Skeletal muscle cell (primary cell): ENCODE results near the gene BECN2.
A peak's percentile ranks its signal among the peaks of the same experiment; 100 is the strongest.
"Not testable (repeated sequence)": the region's sequence is repeated elsewhere in the genome, so short reads cannot be mapped to it uniquely, and the experiment has no call there.

Experiments used
- DNase-seq: peaks from one replicate; pipeline ENCODE4 v3.0.0-alpha.2; 2010; ENCODE audit warnings: low read depth
- H3K4me3 ChIP-seq: 2 replicates; pipeline ENCODE4 v1.5.1; 2011; ENCODE audit warnings: low read depth, mild to moderate bottlenecking, control low read depth, low read length, moderate library complexity

Gene BECN2

DNA sequence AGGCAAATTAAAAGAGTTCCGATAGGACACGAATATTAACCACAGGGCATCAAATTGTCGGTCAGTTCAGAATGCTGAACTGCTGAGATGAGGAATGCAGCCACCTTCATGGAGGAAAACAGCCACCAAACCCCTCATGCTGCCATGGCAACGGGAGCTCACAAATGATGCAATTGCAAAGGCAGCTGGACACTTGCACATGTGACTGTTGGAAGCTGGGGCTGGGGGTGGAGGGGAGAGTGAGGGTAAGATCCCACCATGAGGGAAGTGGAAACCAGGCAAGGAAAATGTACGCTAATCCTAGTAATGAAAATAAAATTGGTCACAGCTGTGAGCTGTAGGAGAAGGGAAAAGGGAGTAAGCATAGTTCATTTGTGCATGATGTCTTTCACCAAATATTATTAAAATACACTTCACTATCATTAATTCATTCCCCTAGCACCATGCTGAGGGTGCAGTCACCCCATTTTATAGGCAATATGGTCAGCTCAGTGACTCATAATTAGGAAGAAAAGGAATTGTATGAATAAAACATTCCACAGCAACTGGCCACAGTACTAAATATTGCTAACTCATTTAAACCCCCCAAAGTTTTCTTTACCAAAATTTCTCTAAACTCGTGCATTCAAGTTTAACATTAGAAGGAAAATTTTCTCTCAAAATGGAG is 15.3 kb downstream of the BECN2 start:
- no peak for DNase-seq
- H3K4me3 ChIP-seq: no peak overlapping the region

DNA sequence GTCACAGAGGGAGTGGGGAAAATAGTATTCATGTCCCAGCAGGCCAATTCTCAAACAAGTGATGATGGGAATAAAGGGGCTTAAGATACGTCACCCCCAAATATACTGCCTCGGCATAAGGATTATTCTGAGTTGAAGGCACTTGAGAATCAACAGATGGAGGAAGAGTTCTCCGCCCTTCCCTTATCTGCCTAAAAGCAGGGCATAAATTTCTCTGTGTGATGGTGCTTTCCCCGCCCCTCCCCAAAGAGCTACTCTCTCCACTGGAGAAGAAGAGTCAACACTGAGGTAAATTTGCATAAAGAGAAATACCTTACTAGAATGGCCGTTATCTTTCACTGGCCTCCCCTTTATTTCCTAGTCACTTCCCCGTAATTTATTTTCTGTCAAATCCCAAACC is 18.7 kb downstream of the BECN2 start:
- no peak overlapping the region for H3K4me3 ChIP-seq
- DNase-seq: no peak

DNA sequence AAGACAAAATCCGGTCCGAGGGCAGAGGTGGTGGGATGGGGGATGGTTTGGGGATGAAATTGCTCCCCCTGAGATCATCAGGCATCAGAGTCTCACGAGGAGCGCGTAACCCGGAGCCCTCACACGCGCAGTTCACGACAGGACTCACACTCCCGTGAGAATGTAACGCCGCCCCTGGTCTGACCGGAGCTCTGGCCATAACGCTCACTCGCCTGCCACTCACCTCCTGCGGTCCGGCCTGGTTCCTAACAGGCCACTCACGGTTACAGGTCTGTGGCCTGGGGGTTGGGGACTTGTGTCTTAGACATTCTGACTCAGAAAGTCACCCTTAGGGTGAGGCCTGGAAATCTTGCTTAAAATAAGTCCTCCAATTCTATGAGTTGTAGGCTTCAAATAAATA is 21.5 kb downstream of the BECN2 start:
- DNase-seq: no peak
- no peak overlapping the region for H3K4me3 ChIP-seq

DNA sequence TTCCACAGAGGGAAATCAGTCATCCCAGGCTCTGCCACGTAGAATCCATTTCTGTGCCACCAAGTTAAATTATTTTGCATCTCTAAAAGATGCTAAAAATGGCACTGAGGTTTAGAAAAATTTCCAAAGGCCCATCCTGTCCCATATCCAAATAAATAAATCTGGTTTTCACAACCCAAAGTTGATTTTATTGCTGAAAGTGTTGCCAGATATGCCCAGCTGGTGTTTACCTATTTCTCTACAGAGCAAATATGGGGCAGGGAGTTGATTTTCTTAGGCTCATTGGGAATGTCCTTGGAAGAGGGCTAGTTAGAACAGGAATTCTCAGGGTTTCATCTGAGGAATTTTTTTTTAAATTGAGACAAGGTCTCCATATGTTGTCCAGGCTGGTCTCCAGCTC is 22.4 kb downstream of the BECN2 start:
- no peak for DNase-seq

DNA sequence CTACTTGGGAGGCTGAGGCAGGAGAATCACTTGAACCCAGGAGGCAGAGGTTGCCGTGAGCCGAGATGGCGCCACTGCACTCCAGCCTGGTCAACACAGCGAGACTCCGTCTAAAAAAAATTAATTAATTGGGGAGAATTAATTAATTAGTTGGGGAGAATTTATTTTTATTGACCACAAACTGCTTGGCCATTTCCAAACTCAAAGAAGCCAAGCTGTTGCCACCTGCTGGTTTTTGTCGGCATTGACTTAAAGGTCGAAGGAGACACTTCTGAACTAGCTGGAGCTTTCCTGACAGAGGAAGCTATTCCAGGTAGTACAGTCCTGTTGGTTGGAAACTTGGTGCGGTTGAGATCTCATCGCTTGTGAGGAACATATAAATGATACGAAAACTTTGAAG is 28.2 kb downstream of the BECN2 start:
- DNase-seq: no peak
- H3K4me3 ChIP-seq: no peak overlapping the region

More for the DNA sequence above, 22.4 kb downstream of the BECN2 start:
- H3K4me3 ChIP-seq: no peak overlapping the region

DNA sequence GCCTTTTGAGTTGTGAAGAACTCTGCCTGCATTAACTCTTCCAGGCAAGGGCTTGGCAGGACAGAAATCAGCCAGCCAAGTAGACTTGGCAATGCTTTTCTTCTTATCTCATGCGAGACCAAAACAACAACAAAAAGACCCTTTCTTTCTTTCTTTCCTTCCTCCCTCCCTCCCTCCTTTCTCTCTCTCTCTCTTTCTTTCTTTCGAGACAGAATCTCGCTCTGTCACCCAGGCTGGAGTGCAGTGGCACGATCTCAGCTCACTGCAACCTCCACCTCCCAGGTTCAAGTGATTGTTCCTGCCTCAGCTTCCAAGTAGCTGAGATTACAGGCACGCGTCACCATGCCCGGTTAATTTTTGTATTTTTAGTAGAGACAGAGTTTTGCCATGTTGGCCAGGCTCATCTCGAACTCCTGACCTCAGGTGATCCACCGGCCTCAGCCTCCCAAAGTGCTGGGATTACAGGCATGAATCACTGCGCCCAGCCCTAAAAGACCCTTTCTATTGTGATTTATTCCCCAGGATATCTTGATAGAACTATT is 30.9 kb downstream of the BECN2 start:
- DNase-seq, H3K4me3 ChIP-seq: not testable (repeated sequence)

DNA sequence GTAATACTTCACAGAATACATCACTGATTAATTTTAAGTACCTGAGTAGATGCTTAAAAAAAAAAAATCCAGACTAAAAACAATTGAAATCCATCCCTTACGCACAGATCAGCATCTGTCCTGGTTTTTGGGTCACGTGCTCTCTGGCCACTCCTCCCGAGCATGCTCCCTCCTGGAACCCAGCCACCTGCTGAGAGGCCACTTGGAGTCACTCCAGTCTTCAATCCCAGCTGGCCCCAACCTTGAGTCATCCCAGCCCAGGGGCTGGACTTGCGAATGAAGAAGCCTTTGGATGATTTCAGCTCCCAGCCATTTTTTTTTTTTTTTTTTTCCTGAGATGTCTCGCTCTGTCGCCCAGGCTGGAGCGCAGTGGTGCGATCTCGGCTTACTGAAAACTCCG is 32.5 kb downstream of the BECN2 start:
- no peak overlapping the region for H3K4me3 ChIP-seq
- DNase-seq: peak; percentile 93

DNA sequence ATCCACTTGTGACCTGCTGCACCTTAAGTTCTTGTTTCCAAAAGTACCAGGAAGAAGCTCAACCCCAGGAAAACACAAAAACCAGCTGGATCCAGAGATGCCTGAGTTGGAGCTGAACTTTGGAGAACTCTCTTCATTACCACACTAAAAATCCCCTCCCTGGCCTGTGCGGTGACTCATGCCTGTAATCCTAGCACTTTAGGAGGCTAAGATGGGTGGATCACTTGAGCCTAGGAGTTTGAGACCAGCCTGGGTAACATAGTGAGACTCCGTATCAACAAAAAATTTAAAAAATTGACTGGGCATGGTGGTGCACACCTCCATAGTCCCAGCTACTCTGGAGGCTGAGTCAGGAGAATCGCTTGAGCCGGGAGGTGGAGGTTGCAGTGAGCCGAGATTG is 35.2 kb downstream of the BECN2 start:
- DNase-seq: no peak
- H3K4me3 ChIP-seq: no peak overlapping the region

DNA sequence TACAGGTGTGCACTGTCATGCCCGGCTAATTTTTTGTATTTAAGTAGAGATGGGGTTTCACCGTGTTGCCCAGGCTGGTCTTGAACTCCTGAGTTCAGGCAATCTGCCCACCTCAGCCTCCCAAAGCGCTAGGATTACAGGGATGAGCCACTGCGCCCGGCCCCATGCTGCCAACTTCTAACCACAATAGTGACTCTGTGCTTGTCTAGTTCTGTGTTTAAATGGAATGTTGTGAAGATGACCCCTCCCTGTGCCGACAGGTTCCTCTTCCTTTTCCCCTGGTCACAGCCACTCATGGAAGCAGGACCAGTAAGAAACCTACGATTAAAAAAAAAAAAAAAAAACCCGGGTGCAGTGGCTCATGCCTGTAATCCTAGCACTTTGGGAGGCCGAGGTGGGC is 36.6 kb downstream of the BECN2 start:
- no peak for DNase-seq
- H3K4me3 ChIP-seq: no peak overlapping the region

DNA sequence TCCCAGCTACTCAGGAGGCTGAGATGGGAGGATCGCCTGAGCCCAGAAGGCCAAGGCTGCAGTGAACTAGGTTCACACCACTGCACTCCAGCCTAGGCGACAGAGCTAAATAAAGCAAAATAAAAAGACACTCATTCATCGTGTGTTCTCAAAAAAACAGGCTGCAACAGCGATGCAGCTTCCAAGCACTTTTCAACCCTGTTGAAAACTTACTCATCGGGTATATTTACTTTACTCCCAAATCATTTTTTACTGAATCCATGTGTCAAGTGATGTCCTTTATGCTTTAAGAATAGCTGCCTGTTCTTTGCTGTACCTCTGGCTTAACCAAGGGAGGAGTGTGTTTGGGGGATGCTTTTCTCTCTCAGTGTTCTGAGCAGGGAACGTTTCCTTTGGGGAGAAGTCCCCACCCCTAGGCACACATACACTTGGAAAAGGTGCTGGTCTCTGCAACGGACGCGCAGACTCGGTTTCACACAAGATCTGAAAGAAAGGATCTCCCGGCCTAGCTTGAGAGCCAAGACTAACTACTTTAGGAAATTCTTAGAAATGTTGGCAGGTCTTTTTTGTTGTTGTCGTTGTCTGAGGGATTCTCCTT is 39.9 kb downstream of the BECN2 start:
- H3K4me3 ChIP-seq: no peak overlapping the region
- no peak for DNase-seq

DNA sequence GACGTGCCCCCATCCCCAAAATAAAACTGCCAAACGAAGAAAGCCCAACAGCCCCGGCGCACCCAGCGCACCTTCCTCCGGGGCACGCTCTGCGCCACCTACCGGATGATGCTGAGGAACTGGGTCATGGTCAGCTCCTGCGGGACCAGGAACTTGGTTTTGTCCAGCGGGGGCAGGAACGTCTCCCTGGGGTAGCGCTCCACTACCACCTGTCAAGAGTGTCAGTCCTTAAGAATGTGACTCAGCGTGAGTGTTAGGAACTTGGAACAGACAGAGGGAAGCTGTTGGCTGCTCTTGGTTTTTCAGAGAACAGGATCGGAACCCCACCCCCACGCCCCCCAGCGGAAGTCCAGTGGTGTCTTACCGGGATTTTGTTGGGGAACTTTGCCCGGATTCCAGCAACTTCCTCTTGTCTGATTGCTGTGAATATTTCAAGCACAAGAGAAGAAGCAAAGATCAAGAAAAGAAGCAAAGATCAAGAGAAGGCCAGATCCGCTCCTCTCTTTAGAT is 40.9 kb downstream of the BECN2 start:
- DNase-seq: peak; percentile 62
- H3K4me3 ChIP-seq: peak overlapping the region; percentile 33

DNA sequence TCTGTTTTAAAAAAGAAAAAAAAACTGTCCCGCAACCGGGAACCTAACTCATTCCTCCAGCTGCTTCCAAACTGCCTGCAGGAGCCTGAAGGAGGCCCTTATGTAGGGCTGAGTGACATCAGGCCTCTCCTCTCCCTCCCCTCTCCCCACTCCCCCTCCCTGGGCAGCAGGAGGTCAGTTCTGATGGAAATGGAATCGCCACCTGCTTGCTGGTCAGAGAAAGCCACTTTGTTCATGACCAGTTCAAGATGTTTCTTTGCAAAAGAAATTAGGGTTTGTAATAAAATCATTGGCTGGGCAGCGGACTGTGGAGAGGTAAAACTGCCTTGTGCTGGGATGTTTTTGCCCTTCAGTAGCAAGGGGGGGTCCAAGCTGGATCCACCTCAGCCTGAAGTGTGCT is 41.5 kb downstream of the BECN2 start, which contains the start of gene MAP1LC3C:
Gene MAP1LC3C (minus strand): TSS at position 73 of the 400 bp plus-strand sequence. CDS start 90 bp downstream, outside the sequence.
- DNase-seq: no peak
- H3K4me3 ChIP-seq: peak within 1 kb of the TSS; percentile 33

DNA sequence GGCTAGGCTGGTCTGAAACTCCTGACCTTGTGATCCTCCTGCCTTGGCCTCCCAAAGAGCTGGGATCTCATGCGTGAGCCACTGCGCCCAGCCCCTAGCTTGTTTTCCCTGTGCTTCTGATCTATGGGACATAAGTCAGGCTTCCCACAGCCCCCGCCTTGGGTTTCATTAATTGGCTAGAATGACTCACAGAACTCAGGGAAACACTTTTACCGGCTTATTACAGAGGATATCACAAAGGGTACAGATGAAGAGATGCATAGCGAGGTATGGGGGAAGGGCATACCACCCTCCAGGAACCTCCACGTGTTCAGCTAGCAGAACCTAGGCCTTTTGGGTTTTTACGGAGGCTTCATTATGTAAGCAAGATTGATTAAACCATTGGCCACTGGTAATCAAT is 42.9 kb downstream of the BECN2 start:
- no peak for DNase-seq
- H3K4me3 ChIP-seq: no peak overlapping the region

DNA sequence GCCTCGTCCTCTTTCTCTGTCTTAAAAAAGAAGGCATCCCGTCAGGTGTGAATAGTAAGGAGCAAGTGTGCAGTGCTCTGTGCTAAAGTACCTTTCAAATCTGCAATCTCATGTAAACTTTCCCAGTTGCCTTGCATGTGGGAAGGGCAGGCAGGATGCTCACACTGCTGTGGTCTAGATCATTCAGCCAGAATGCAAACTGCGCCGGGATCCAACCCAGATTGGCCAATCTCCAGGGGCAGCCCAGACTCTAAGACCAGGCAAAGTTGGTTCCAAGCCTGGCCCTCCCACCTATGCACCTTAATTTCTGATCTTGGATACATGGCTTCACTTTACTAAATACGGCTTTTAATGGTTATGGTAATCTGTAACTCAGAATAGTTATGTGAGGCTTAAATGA is 44.5 kb downstream of the BECN2 start:
- H3K4me3 ChIP-seq: no peak overlapping the region
- no peak for DNase-seq

DNA sequence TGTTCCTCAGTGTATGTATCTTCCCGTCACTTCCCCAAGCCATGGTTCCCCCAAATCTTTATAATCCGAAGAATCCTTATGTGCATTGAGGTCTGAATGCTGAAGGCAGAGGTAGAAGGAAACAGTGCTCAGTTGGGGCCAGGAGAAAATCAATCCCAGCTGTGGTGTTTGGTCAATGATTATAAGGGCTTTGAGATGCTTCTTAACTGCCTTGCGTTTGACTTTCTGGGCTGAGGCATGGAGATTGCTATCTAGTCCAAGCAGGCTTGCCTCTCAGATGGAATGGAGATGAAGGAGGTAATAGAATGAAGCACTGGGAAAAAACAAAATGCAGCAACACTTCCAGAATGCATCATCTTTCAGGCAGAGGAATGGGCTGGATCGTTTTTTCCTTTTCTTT is 44.9 kb downstream of the BECN2 start:
- H3K4me3 ChIP-seq: no peak overlapping the region
- DNase-seq: no peak

DNA sequence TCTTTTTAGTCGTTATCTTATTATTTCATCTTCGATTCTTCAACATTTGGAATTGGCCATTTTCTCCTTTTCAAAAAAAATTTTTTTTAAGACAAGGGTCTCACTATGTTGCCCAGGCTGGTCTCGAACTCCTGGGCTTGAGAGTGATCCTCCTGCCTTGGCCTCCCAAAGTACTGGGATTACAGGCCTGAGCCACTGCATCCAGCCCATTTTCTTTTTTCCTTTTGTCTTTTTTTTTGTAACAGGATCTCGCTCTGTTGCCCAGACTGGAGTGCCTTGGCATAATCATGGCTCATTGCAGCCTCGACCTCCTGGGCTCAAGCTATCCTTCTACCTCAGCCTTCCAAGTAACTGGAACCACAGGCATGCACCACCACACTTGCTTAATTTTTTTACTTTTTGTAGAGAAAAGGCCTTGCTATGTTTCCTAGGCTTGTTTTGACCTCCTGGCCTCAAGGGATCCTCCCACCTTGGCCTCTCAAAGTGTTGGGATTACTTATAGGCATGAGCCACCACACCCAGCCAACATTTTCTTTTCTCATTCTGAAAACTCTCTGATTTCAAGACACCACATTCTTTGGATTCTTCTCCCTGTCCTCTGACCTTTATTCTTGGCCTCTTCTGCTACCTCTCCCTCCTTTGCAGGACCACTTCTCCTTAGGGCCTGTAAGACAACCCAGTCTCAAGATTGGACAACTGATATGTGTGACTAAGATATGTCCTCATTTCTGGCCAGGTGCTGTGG is 47.4 kb downstream of the BECN2 start:
- H3K4me3 ChIP-seq: no peak overlapping the region
- no peak for DNase-seq

DNA sequence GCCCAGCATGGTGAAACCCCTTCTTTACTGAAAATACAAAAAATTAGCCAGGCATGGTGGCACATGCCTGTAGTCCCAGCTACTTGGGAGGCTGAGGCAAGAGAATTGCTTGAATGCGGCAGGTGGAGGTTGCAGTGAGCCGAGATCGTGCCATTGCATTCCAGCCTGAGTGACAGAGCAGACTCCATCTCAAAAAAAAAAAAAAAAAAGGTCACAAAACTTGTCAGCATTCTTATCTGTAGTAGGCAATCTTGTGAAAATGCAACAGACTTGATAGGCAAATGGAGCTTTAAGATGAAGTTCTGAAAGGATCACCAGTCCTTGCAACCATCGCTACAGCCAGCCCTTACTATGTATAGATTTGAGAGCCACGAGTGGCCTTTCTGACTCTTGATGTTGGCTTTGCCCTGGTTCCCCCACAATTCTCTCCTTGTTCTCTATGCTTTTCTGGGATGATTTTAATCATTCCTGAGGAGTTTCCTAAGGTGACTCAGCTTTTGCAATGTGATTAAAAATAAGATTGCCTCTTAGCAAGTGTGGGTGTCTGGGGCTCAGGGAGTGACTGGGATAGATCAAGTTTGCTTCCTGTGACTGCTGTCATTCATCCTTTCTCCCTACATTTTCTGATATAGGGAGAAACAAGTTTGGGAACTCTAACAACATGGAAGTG is 48.4 kb downstream of the BECN2 start:
- DNase-seq: no peak
- H3K4me3 ChIP-seq: no peak overlapping the region

DNA sequence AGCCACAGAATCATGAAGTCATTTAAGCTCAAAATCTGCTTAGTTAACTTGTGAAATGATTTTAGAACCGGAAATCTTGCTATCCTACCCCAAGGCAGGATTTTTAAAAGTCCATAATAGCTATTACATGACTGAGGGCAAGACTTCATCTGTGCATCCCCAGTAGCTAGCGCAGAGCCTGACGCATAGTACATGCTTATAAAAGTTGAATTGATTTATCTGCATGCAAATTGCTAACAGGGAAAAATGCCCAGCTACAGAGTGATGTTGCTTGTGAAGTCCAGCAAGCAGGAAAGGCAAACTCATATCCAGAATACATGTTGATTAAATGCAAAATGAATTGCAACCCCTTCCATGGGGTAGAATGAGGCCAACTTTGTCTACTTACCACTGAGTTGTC is 49.4 kb downstream of the BECN2 start:
- no peak for DNase-seq
- H3K4me3 ChIP-seq: no peak overlapping the region
